ENCODE measurements around the gene SH3RF3. TPM values are rescaled to one million over a fixed set of nuclear protein-coding genes. Genes with fewer than 3 reads are reported as not detected.

Gene SH3RF3
- total RNA-seq, 4 donors from 2014 or later: 2.2 to 6.1 (median 4.2) TPM

DNA sequence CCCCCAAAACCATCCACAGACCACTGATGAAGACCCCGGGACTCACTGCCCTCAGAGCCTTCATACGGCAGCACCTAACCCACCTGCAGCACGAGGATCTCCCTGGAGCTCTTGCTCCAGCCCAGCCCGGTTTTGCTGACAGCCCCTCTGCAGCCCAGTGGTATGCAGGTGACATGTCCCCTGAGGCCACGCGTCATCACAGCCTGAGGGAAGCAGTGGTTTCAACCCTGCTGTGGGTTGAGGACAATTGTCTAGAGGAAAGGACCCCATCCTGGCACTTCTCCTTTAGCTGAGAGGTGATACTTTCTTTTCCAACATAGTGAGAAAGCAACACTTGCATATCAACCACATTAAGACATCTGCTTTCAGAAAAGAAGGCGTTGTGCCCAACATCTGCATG, 350.8 kb downstream of the SH3RF3 start:
- no peaks in the 10 kb centered on the region for H3K36me3 ChIP-seq
- TF ChIP-seq, protein P1, sequence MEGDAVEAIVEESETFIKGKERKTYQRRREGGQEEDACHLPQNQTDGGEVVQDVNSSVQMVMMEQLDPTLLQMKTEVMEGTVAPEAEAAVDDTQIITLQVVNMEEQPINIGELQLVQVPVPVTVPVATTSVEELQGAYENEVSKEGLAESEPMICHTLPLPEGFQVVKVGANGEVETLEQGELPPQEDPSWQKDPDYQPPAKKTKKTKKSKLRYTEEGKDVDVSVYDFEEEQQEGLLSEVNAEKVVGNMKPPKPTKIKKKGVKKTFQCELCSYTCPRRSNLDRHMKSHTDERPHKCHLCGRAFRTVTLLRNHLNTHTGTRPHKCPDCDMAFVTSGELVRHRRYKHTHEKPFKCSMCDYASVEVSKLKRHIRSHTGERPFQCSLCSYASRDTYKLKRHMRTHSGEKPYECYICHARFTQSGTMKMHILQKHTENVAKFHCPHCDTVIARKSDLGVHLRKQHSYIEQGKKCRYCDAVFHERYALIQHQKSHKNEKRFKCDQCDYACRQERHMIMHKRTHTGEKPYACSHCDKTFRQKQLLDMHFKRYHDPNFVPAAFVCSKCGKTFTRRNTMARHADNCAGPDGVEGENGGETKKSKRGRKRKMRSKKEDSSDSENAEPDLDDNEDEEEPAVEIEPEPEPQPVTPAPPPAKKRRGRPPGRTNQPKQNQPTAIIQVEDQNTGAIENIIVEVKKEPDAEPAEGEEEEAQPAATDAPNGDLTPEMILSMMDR (IDR thresholded peaks at IDR 0.05): no peak
- TF ChIP-seq POLR2AphosphoS5 (IDR thresholded peaks at IDR 0.05) (no peak), EP300 (IDR thresholded peaks at IDR 0.05) (no peak), POLR2A (IDR thresholded peaks at IDR 0.05) (no peak)
- H3K27me3 ChIP-seq: no peaks in the 10 kb centered on the region
- no peak for DNase-seq (ENCODE audit: low spot score in 2 of 2)
- H3K4me1 ChIP-seq: peaks cover 20% of the 10 kb centered on the region
- H3K27ac ChIP-seq: no peak overlapping the region
- no peaks in the 10 kb centered on the region for H3K9me3 ChIP-seq
- no peak overlapping the region for H3K4me3 ChIP-seq
- 90% methylated on average over 7 of the region's 7 CpGs for WGBS

- 87% methylated on average over 10 of the region's 10 CpGs for WGBS
- no peak overlapping the region for H3K27ac ChIP-seq
These were observed 351.6 kb downstream of the SH3RF3 start for GRCh38 chr2:109480486-109481195.

DNA sequence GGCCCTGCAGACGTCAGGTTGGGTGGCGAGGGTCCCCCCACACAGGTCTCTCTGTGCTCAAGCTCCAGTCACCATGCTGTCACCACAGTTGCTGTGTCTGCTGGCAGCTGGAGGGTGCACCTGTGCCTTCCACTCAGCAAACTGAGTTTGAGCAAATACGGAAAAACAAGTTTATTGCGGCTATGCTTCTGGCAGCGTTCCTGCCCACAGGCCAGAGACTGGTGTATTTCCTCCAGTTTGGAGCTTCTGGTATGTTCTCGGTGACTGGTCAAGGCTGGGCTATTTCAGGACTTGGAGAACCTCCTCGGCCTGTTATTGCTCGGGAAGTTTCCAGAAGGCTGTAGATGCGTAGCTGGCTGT, 352.2 kb downstream of the SH3RF3 start:
- Histone ChIP-seq H3K27ac (no peak overlapping the region), H3K9me3 (no peaks in the 10 kb centered on the region), H3K4me3 (no peak overlapping the region), H3K4me1 (peaks cover 8% of the 10 kb centered on the region), H3K36me3 (no peaks in the 10 kb centered on the region), H3K27me3 (no peaks in the 10 kb centered on the region)
- DNase-seq (ENCODE audit: low spot score in 2 of 2): no peak
- no peak for TF ChIP-seq POLR2AphosphoS5 (IDR thresholded peaks at IDR 0.05)
- TF ChIP-seq EP300 (IDR thresholded peaks at IDR 0.05): no peak
- WGBS: 95% methylated on average over 8 of the region's 9 CpGs

More at GRCh38 chr2:109480486-109481195, 351.6 kb downstream of the SH3RF3 start:
- TF ChIP-seq, protein P1 (IDR thresholded peaks at IDR 0.05): no peak
- no peak for TF ChIP-seq POLR2A (IDR thresholded peaks at IDR 0.05)
- TF ChIP-seq POLR2AphosphoS5 (IDR thresholded peaks at IDR 0.05): no peak
- no peak for TF ChIP-seq EP300 (IDR thresholded peaks at IDR 0.05)
- no peaks in the 10 kb centered on the region for H3K36me3 ChIP-seq
- no peaks in the 10 kb centered on the region for H3K9me3 ChIP-seq
- no peak for DNase-seq (ENCODE audit: low spot score in 2 of 2)
- H3K27me3 ChIP-seq: no peaks in the 10 kb centered on the region
- no peak overlapping the region for H3K4me3 ChIP-seq
- peaks cover 13% of the 10 kb centered on the region for H3K4me1 ChIP-seq

GRCh38 chr2:109481599-109481998, 352.6 kb downstream of the SH3RF3 start:
- WGBS: 91% methylated on average over 9 of the region's 9 CpGs
- TF ChIP-seq POLR2A (IDR thresholded peaks at IDR 0.05) (no peak), EP300 (IDR thresholded peaks at IDR 0.05) (no peak), POLR2AphosphoS5 (IDR thresholded peaks at IDR 0.05) (no peak)
- TF ChIP-seq, protein P1 (IDR thresholded peaks at IDR 0.05): no peak
- Histone ChIP-seq H3K9me3 (no peaks in the 10 kb centered on the region), H3K4me3 (no peak overlapping the region), H3K36me3 (no peaks in the 10 kb centered on the region), H3K27ac (no peak overlapping the region), H3K27me3 (no peaks in the 10 kb centered on the region), H3K4me1 (peaks cover 4% of the 10 kb centered on the region)
- DNase-seq (ENCODE audit: low spot score in 2 of 2): no peak

DNA sequence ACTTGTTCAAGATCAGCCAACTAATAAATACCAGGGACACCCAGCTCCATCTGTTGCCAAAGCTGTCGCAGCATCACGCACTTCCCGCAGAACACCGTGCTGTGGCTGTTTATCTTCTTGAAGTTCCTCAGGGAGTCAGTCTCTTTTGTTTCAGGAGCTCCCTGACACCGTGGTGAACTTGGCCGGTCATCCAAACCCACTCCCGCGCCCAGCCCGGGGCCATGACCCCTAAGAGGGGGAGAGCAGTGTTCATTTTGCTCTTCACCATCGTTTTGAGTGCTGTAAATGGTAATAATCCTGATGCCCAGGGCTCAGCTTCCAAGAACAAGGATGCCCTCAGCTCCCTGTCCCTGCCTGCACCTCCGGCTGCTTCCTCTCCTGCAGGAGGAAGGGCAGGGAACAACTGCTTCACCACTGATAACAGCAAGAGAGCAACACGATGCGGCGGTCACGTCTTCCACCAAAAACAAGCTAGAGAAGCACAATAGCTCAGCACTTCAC, 353.4 kb downstream of the SH3RF3 start:
- no peak for TF ChIP-seq EP300 (IDR thresholded peaks at IDR 0.05)
- TF ChIP-seq POLR2AphosphoS5 (IDR thresholded peaks at IDR 0.05): no peak
- no peak for TF ChIP-seq POLR2A (IDR thresholded peaks at IDR 0.05)
- TF ChIP-seq, protein P1 (IDR thresholded peaks at IDR 0.05): no peak
- Histone ChIP-seq H3K36me3 (no peaks in the 10 kb centered on the region), H3K27me3 (no peaks in the 10 kb centered on the region), H3K9me3 (no peaks in the 10 kb centered on the region), H3K4me3 (no peak overlapping the region), H3K4me1 (no peaks in the 10 kb centered on the region), H3K27ac (no peak overlapping the region)
- no peak for DNase-seq (ENCODE audit: low spot score in 2 of 2)
- WGBS: 83% methylated on average over 15 of the region's 15 CpGs
